ENCODE data around the gene SYT1.

The SYT1 gene

DNA sequence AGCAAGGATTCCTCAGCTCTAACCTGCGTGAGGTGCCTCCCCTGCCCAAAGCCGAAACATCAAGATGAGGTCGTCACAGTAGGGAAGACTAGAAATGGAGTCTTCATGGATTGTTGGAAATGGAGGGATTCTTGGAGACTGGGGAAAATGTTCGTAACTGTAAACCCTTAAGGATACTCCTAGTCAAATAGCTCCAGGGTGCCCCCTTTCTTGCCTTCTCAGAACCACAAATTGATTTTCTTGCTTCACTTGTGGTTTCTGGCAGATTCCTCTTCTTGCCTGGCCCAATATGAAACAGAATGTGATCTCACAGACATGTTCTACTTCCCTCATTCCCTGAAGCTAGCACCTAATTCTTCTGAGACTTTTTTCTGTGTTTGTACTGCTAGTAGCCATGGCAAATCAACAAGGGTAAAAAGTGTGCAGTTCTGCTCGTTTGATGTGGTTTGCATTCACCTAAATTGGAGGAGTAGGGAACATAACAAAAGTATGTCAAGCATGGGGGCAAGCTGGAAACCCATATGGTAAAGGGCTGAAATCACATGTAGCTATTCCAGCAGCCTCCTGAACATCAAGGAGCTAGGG lies 494.2 kb downstream of the SYT1 start:
- no peak for DNase-seq

DNA sequence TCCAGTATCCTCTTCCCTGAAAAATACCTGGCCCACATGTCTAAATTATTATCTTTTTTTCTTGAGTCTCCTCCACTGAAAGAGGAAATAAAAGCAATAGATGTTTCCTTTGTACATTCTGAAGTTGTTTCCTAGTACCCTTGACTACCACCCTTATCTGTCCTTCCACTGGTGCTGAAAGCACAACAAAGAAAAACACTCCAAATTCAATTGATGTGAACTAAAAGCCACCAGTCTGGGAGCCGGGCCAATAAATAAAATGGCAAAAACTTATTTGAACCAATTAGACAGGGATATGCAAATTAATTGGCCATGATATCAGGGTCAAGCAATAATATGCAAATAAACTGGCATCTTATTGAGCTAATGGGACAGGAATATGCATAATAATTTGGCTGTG lies 495.7 kb downstream of the SYT1 start:
- in situ Hi-C loops (cut with HindIII; ENCODE audit: low pct_ligation_motif_present, low sequenced_read_pairs) = no loop called here
- H3K27me3 ChIP-seq (replicated peaks) = no peaks in the 10 kb centered on the region
- no peak for DNase-seq

More for the DNA sequence above, 494.2 kb downstream of the SYT1 start:
- no peak overlapping the region for H3K4me3 ChIP-seq (ENCODE audit: low read depth, low read length)
- in situ Hi-C loops (cut with HindIII; ENCODE audit: low pct_ligation_motif_present, low sequenced_read_pairs) = no loop called here
- TF ChIP-seq, protein P1, sequence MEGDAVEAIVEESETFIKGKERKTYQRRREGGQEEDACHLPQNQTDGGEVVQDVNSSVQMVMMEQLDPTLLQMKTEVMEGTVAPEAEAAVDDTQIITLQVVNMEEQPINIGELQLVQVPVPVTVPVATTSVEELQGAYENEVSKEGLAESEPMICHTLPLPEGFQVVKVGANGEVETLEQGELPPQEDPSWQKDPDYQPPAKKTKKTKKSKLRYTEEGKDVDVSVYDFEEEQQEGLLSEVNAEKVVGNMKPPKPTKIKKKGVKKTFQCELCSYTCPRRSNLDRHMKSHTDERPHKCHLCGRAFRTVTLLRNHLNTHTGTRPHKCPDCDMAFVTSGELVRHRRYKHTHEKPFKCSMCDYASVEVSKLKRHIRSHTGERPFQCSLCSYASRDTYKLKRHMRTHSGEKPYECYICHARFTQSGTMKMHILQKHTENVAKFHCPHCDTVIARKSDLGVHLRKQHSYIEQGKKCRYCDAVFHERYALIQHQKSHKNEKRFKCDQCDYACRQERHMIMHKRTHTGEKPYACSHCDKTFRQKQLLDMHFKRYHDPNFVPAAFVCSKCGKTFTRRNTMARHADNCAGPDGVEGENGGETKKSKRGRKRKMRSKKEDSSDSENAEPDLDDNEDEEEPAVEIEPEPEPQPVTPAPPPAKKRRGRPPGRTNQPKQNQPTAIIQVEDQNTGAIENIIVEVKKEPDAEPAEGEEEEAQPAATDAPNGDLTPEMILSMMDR (IDR thresholded peaks at IDR 0.05; ENCODE audit: low read depth, low read length, missing control alignments) = no peak
- no peaks in the 10 kb centered on the region for H3K27me3 ChIP-seq (replicated peaks)
- H3K27ac ChIP-seq = no peak overlapping the region
- no peaks in the 10 kb centered on the region for H3K36me3 ChIP-seq (replicated peaks)

DNA sequence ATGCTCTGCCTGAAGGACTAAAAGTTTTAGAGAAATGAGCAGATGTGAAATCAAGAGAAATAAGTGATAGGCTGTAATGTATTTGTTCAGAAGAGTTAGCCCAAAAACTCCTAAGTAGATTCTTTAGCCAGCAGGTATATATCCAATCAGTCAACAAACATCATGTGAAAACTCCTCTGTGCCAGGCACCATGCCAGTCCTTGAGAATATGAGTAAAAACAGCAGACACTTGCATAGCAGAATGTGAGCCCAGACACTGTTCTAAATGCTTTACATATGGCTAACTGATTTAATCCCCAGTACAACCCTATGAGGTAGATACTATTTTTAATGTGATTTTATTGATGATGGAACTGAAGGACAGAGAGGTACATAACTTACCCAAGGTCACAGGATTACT lies 496.4 kb downstream of the SYT1 start:
- H3K27ac ChIP-seq = no peak overlapping the region
- no peak overlapping the region for H3K4me3 ChIP-seq (ENCODE audit: low read depth, low read length)
- TF ChIP-seq, protein P1 (IDR thresholded peaks at IDR 0.05; ENCODE audit: low read depth, low read length, missing control alignments) = no peak
- in situ Hi-C loops (cut with HindIII; ENCODE audit: low pct_ligation_motif_present, low sequenced_read_pairs) = no loop called here
- no peaks in the 10 kb centered on the region for H3K36me3 ChIP-seq (replicated peaks)
- DNase-seq = no peak
- no peaks in the 10 kb centered on the region for H3K27me3 ChIP-seq (replicated peaks)

More for the DNA sequence above, 495.7 kb downstream of the SYT1 start:
- H3K4me3 ChIP-seq (ENCODE audit: low read depth, low read length) = no peak overlapping the region
- TF ChIP-seq, protein P1 (IDR thresholded peaks at IDR 0.05; ENCODE audit: low read depth, low read length, missing control alignments) = no peak
- no peaks in the 10 kb centered on the region for H3K36me3 ChIP-seq (replicated peaks)
- no peak overlapping the region for H3K27ac ChIP-seq

- Histone ChIP-seq H3K36me3 (replicated peaks) (no peaks in the 10 kb centered on the region), H3K4me3 (ENCODE audit: low read depth, low read length) (no peak overlapping the region), H3K27ac (no peak overlapping the region), H3K27me3 (replicated peaks) (no peaks in the 10 kb centered on the region)
- DNase-seq = peak; percentile 27
- TF ChIP-seq, protein P1 (IDR thresholded peaks at IDR 0.05; ENCODE audit: low read depth, low read length, missing control alignments) = no peak
- in situ Hi-C loops (cut with HindIII; ENCODE audit: low pct_ligation_motif_present, low sequenced_read_pairs) = no loop called here
Measured at GRCh38 chr12:79364197-79364596, 499.6 kb downstream of the SYT1 start.

- TF ChIP-seq, protein P1 (IDR thresholded peaks at IDR 0.05; ENCODE audit: low read depth, low read length, missing control alignments) = no peak
- no peaks in the 10 kb centered on the region for H3K27me3 ChIP-seq (replicated peaks)
- in situ Hi-C loops (cut with HindIII; ENCODE audit: low pct_ligation_motif_present, low sequenced_read_pairs) = no loop called here
- no peak for DNase-seq
- H3K36me3 ChIP-seq (replicated peaks) = no peaks in the 10 kb centered on the region
- no peak overlapping the region for H3K27ac ChIP-seq
- no peak overlapping the region for H3K4me3 ChIP-seq (ENCODE audit: low read depth, low read length)
Measured at GRCh38 chr12:79366374-79366773, 501.8 kb downstream of the SYT1 start.

DNA sequence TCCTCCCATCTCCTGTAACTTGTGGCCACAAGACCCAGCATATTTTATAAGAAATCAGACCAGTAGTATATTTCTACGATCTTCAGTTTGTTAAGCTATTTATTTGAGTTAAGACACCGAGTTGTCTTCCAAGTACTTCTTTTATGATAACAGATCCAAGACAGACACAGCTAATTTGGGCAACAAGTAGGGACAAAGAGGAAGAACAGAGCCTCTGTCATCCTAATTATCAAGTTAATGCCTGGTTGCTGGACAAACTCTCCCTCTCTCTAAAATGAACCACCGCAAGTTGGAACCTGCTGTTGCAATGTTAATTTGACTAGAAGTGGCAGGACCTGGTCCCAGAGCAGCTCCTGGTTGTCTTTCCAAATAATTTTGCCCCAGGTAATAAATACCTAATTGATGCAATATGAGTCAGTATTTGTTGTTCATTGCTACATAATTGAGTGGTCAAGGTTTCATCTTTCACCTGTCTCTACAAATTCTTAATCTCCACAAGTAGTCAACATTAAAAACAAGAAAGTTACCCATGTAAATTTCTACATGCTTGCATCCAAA lies 502.5 kb downstream of the SYT1 start:
- in situ Hi-C loops (cut with HindIII; ENCODE audit: low pct_ligation_motif_present, low sequenced_read_pairs) = no loop called here
- Histone ChIP-seq H3K27ac (no peak overlapping the region), H3K36me3 (replicated peaks) (no peaks in the 10 kb centered on the region), H3K4me3 (ENCODE audit: low read depth, low read length) (no peak overlapping the region), H3K27me3 (replicated peaks) (no peaks in the 10 kb centered on the region)
- no peak for DNase-seq
- TF ChIP-seq, protein P1 (IDR thresholded peaks at IDR 0.05; ENCODE audit: low read depth, low read length, missing control alignments) = no peak
